NCI-H82 treated with DMSO at 0.1 percent for 48 hours (cell line): ENCODE data around the gene C21orf58.
A peak's percentile ranks its signal among the peaks of the same experiment; 100 is the strongest.

ENCODE experiments used
- DNase-seq: peaks from one replicate; lab custom pipeline; 2025; ENCODE audit not compliant: unreplicated experiment; lab: John Stamatoyannopoulos, UW

Gene C21orf58

DNA sequence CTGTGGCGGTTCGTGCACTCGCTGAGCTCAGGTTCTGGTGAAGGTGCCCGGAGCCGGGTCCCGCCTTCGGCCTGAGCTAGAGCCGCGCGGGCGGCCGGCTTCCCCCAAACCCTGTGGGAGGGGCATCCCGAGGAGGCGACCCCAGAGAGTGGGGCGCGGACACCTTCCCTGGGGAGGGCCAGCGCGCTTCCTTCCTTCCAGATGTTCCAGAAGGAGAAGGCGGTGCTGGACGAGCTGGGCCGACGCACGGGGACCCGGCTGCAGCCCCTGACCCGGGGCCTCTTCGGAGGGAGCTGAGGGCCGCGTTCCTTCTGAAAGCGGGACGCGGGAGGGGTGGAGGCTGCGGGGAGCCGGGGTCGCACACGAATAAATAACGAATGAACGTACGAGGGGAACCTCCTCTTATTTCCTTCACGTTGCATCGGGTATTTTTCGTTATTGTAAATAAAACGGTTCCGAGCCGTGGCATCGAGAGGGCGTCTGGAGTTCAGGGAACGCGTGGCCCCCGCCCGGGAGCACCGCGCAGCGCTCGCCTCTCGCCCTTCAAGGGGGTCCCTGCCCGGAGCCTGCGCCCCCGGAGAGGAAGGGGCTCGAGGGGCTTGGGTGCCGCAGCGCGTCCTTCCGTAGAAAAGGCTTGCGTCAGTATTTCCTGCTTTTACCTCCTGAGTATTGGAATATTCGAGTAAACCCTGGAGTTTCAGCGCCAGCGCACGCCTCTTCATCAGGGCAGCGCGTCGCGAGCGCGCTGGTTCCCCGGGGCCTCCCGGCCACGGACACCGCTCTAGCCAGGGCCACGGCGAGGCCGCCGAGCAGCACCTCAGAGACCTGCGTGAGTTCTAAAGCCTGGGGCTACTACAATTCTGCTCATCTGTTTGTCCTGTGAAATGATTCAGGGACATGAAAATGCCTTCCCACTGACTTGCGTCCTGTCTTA is 26.1 kb downstream of the C21orf58 start:
- DNase-seq, result no peak

DNA sequence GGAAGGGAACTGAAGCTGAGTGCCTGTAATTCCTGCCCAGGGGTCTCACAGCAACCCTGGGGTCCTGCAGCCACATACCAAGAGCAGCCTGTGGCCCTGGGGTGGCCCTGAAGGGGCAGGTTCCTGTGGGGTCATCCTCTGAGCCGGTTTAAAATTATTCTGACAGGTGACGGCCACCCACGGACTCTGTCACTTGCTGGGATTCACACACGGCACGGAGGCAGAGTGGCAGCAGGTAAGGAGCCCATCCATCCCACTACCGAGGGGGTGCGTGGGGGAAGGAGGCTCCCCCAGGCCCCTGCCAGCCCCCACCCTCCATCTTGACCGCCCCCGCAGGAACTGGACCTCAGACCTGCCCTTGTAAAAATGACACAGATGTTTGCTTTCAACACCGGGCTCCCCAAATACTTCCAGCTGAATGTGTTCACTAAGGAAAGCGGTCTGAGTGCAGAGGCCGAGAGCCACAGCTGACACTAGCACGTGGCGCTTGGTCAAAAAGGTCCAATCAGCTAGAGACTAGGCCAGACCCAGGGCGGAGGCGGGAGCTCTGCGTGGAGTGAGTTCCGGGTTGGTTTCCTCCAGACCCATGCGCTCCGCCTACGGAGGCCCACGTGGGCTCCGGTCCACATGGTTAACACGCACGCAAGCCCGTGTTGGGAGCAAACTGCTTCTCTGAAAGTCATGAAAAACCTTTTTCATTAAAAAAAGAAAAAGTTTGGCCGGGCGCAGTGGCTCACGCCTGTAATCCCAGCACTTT is 27.5 kb downstream of the C21orf58 start:
- DNase-seq, result no peak

DNA sequence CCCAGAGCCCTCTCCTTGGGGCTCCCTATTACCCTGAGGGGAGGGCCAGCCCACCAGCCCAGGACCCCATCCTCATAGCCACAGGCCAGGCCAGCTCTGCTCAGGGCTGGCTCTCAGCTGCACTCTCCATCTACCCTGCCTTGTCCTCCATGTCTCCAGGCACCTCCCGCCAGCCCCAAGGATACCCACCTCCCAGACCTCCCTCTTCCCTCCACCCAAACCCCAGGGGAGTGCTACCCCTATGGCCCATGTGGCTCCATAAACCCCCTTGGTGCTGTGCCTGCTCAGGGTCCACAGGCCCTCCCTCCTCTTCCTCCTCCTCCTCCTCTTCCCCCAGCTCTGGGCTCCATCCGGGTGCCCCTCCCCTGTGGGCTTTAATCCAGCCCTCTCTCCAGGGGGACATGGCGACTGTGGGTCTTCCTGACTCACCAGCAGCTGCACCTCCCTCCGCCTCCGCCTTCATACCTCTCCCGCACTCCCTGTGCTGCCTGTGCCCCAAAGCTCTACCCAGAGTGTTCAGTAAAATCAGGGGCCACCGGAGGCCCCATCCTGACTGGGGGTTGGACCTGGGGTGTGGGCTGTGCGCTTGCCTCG is 28.4 kb downstream of the C21orf58 start:
- peak; percentile 1 for DNase-seq

DNA sequence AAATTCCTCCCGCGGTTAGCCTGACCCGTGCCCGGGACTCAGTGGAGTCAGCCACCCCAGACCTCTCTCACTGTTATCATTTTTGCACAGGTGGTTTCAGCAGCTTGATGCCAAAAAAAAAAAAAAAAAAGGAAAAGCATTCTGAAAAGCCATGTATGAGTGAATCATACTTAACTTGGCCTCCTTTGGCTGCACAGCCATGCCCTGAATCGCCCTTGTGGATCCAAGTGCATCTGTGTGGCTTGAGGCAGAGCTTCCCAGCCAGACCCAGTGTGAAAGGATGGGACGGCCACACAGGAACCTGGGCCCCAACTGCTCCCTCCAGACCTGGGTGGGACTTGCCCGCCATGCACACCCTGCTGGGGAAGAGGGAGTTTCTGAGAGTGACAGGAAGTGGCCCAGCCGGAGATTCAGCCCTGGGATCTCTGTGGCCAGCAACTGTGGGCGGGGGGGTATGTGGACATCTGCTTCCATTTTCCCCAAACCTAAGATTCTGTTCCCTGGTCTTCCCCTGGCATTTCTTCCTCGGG is 29.0 kb downstream of the C21orf58 start:
- no peak for DNase-seq

DNA sequence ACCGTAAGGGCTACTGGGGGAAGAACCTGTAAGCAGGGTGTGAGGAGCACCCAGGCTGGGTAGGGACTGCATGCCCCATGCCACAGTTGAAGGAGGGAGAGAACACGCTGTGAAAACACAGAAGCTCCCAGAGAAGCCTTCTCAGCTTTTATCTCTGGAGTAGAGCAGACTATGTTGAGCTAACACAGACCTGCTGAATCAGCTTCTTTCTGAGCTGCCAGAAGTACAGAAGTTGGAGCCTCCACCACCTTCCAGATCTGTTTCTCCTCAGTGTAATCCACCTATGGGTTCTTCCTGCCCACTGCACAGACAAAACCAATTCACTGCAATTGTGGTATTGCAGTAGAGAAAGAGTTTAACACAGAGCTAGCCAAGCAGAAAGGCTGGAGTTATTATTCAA is 32.1 kb downstream of the C21orf58 start:
- DNase-seq, result no peak

DNA sequence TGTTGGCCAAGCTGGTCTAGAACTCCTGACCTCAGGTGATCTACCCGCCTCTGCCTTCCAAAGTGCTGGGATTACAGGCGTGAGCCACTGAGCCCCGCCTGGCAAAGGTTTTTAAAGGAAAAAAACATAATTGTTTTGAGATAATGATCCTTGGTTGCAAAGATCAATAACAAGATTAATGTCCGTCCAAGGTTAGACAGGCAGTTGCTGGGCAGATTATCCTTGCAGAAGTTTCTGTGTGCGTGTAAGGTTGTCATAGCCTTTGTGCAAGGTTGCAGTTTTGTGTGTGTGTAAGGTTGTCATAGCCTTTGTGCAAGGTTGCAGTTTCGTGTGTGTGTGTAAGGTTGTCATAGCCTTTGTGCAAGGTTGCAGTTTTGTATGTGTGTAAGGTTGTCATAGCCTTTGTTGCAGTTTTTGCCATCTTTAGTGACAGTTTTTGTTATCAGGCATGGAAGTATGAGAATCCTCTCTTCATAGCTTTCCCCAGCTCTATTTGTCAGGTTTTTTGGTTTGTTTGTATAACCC is 34.0 kb downstream of the C21orf58 start:
- DNase-seq, result peak; percentile 8

DNA sequence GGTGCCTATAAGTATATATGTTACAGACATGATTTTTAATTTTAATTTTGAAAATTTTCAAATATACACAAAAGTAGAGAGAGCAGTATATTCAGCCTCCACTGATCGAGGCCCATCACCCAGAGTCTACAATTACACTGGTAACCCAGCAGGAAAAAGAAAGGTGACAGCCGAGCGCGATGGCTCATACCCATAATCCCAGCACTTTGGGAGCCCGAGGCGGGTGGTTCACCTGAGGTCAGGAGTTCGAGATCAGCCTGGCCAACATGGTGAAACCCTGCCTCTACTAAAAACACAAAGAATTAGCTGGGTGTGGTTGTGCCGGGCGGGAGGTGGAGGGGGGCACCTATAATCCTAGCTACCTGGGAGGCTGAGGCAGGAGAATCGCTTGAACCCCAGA is 36.1 kb downstream of the C21orf58 start:
- no peak for DNase-seq

DNA sequence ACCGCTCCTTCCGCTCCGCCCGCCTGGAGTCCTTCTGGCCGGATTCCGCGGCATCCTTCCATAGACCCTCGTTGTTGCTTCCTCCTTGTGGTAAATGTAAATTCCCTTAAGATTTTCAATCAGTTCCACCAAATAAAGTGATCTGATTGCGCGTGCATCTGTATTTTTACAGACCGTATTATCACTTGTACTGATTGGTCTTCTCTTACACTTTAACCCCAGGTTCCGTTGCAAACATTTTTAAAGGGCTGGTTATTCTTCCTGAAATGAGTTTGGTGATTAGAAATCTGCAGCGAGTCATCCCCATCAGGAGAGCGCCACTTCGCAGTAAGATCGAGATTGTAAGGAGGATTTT is 37.0 kb downstream of the C21orf58 start:
- DNase-seq, result no peak

DNA sequence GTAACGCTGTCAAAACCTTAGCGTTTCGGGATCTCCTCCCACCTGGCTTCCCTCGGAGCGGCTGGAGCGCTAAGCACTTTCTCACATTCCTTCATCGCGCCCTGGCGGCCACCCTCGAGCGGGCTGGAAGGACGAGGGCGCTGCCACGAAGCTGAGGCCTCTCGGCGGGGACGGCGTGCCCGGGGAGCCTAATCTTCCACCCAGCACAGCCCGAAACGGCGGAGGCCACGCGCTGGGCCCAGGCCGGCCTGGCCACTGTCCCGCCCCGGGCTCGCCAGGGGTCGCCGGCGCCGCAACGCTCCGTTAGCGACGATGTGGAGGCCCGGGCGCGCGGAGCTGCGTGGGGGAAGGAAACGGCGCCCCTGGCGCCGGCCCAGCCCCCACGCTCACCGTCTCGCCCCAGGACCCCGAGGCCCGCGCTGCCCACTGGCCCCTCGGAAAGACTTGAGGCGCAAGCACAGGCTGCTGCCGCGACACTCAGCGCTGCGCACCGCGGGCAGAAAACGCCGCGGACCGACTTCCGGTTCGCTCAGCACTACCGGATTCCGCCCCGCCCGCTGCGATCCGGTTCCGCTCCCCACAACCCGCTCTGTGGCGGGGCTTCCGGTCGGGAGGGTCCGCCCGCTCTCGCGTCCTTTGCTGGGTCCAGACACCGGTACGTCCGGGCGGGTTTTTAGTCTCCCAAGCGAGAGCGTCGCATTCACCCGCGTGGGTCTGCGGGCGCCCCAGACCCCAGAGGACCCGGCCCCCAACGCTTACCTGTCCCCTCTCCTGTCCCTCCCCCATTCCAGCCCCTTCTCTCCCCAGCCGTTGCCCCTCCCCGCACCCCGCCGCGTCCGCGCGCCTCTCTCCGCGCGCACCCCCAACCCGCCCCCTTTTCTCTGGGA is 37.7 kb downstream of the C21orf58 start, which contains the start of gene YBEY:
Gene YBEY (plus strand): TSS at position 582 of the 887 bp plus-strand sequence. CDS start 572 bp downstream, outside the sequence.
- DNase-seq, result peak; percentile 63

DNA sequence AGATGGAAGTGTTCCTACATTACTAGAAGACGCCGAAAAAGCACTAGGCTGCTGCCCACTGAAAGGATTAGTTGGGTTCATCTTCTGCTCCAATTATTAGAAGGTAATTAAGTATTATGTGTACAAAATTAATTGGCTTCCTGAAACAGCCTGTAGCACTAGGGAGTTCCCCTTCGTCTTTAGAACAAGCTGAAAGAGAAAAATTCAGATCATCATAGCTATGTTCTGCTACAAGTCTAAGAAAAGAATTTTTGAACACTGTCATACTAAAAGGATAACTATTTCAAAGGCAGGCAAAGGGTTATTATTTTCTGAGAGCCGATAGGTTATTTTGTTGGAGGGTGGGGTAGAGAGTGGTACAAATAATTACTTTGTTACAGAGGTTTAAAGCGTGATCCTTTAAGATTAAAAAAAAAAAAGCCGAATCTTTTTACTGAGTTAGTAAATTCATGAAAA is 38.4 kb downstream of the C21orf58 start, which contains the start of gene MCM3AP:
Gene MCM3AP (minus strand): TSS at position 406 of the 456 bp plus-strand sequence. CDS start 325 bp downstream, at position 81.
- DNase-seq, result no peak

DNA sequence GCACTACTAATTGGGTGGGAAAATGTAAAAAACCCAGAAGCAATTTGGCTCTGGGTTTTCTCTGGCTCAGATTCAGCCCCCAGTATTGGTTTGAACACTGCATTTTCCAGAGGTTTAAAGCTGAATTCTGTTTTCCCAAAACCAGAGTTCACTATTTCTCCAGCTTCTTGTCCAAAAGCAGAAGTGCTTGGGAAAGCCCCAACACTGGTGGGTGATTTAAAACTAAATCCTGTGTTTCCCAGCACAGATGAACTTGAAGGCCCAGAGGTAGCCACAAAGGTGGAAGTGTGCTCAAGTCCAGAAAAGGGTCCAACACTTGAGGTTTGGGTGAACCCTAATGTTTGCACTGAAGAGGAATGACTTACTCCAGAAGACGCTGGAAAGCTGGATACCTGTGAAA is 38.9 kb downstream of the C21orf58 start:
- no peak for DNase-seq

DNA sequence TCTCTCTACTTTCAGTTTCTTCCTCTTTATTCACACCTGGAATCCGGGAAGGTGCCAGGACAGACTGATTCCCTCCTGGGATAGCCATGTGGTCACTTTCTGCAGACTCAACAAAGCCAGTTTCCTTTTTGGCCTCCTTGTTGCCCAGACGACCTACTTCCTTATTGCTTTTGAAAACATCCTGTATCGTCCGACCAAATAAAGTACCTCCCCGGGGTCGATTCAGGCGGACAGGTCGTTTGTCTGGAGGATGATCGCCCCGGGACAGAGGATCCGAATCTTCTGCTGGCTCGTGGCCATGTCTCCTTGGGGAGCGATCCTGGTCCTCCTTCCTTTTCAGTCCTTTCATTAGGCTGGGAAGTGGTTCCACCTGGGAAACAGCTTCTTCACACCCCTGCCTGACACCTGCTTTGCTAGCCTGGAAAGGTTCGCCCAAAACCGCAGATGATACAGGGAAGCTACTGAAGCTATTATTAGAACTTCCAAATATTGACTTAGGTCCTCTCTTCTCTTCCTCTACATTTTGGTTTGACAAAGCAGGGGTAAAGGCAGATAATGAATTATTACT is 39.5 kb downstream of the C21orf58 start:
- DNase-seq, result no peak

DNA sequence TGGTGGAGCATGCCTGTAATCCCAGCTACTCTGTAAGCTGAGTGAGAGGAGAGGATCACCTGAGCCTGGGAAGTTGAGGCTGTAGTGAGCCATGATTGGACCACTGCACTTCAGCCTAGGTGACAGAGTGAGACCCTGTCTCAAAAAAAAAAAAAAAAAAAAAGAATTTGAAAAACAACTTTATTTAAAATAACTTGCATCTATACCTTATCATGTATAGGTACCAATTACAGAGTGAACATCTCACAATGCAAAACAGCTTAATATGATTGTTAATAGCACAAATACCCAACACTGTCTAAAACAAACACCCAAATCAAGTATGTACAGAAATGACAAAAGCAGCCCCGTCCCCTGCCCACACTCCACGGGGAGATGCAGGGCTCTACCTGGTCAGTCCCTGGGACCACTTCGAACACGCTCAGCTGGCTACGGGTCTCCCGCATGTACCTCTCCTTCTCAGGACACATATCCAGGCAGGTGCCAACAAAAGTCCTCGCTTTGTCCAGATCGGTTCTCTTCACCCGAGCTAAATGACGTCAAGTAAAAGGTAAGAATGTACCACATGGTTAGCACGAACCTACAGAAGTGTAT is 48.8 kb downstream of the C21orf58 start:
- DNase-seq, result no peak

DNA sequence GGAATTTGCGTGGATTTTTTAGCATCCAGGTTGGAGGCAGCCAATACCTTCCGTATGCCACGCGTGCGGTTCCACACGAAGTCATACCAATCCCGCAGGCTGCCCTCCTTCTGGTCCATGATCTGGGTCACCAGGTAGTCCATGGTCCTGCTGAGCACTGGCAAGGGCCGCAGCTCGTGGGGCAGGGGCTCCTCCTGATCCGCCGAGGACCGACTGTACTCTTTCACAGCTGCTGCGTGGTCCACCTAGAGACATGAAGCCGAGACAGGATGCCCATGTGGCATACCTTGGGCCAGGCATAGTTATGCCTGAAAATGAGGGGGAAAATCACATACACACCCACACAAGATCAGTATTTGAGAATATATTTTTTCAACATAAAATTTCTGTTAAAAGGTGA is 50.3 kb downstream of the C21orf58 start:
- no peak for DNase-seq

DNA sequence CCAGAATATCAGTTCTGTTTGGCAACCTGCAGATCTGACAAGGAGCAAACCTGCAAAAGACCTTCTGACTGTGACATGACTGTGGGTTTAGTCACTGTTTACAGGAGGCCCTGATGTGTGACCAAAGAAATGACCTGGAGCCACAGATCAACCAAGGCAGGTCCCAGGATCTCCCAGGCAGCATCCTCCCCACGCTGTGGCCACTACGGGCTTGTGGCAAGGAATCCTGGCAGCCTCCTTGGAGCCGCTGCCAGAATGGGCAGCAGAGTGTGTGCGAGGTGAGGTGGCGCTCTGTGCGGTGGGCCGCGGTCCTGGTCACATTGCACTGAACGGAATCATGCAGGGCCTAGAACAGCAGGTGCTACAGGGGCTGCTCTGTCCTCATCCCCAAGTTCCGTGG is 54.2 kb downstream of the C21orf58 start:
- no peak for DNase-seq

DNA sequence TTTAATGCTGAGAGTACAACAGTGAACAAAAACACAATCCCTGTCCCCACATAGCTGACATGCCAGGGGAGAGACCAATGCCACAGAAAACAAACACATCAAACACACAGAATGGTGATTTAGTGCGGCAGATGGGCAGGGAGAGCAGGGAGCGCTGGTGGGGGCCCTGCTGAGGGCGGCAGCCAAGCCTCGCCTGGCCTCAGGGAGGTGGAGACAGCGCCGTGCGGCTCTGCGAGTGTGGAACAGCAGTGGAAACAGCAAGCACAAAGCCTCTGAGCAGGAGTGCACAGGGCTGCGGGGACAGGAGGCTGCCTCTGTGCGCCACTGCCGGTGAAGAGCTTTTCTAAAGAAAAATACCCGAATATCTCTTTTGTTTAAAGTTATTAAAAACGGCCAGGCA is 55.3 kb downstream of the C21orf58 start:
- no peak for DNase-seq

DNA sequence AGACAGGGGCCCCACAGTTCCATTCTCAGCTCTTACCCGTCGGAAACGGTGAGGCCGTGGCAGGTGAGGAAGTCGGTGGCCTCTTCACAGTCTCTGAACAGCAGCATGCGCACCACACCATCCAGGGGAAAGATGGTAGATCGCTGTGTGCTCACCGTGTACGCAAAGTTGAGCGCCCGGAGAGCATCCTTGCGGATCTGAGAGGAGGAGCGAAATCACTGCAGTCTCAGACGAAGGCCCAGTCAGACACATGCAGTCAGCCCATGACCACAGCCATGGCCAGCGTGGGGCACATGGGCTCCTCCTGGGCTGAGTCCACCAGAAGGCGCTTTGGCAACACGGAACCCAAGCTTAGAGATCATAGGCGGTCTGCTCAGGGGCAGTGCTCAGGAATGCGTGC is 56.7 kb downstream of the C21orf58 start:
- DNase-seq, result no peak

DNA sequence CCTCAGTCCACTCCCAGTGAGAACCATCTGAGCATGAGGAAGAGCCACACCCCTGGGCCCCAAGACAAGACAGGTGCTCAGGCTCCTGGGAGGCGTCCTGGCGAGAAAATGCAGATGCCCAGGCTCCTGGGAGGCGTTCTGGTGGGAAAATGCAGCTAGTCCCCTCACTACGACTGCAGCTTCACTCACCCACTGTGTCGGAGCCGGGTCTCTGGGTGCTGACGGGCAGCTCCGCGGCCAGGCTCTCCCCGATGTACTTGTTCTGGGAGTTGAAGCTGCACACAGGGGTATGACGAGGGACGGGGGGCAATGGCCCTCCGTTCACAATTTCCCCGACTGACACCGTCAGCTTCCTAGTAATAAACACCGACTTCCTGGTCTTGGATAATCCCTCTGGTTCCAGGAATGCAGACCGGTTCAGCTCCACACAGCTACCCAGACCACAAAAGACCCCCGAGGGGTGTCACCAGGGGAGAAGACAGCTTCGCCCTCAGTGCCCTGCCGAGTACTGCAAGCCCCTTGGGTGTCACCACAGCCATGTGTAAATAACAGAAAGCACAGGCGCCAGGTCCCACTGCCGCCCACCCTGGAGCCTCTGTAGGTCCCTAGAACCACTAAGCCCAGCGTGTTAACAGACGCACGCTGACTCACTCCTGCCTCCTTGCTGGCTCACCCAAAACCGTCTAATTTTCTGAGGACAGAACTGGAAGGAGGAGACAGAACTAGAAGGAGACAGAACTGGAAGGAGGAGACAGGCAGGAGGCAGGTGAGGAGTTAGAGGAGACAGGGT is 57.7 kb downstream of the C21orf58 start:
- no peak for DNase-seq
